ENCODE data around the gene LAMA5.

LAMA5 gene

DNA sequence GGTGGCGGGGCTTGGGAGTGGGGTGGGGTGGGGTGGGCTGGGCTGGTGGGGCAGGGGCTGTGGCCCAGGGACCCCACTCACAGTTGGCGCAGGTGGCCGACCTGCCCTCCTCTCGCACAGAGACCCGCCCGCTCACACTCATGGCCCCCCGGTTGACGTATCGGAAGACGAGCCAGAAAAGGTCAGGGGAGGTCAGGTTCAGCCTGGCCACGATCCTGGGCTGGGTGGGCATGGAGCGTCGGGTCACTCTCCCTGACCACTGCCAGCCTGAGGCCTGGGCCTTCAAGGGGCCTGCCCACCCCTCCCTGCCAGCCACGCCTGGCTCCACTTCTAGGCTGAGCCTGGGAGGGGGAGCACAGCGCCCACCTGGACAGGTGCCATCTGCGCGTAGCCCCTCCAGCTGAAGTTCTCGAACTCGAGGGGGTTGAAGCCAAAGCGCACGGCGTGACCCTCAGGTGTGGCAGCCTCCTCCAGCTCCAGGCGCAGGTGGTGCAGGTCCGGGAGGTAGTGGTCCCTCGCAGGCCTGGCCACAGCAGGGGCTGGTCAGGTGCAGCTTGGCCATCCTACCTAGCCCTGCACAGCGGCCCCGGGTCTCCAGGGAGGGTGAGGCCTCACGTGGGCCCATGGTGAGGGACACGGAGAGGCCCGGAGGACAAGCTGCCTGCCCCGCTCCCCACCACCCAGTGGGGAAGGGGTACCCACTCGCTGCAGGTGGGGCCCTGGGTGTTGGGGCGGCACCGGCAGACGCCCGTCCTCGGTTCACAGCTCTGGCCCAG lies 33.1 kb downstream of the LAMA5 start:
- no peak for TF ChIP-seq CTCF (IDR thresholded peaks at IDR 0.05; ENCODE audit: control insufficient read depth, extremely low read depth, insufficient read depth)
- no peak for DNase-seq (ENCODE audit: low read depth)
- no peak overlapping the region for H3K4me3 ChIP-seq (ENCODE audit: low read depth, low read length)

DNA sequence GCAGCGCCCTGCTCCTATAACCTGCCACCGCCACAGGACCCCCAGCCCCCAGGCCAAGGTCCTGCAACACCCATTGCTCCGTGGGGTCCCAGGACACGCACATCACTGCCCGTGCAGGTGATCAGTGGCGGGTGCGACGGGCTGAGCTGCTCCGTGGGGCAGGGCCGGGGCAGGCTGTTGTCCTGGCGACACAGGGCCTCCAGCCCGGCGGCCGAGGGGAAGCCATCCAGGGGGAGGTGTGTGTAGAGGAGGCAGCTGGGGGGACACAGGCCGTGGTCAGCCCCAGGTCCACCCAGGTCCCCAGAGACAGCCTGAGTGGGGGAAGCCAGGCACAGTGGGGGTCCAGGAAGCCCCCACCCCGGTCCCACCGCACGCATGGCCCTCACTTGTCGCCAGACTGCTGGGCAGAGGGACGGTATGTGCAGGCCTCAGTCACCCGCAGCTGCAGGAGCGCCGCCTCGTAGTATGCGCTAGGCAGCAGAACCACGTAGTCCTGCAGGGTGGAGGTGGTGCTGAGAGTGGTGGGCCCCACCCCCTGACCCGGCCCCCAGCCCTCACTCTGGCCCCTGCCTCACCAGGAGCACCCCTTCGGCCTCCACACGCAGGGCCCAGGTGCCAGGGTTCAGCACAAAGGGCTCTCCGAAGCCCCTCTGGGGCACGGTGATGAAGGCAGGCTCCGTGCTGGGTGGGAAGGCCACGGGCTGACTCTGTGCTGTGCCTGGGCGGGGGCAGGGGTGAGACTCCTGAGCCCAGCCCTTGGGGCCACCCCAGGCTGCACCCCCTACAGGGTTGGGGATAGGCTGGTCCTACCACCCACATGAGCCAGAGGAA lies 33.9 kb downstream of the LAMA5 start:
- no peak for DNase-seq (ENCODE audit: low read depth)
- TF ChIP-seq CTCF (IDR thresholded peaks at IDR 0.05; ENCODE audit: control insufficient read depth, extremely low read depth, insufficient read depth): no peak
- H3K4me3 ChIP-seq (ENCODE audit: low read depth, low read length): no peak overlapping the region

DNA sequence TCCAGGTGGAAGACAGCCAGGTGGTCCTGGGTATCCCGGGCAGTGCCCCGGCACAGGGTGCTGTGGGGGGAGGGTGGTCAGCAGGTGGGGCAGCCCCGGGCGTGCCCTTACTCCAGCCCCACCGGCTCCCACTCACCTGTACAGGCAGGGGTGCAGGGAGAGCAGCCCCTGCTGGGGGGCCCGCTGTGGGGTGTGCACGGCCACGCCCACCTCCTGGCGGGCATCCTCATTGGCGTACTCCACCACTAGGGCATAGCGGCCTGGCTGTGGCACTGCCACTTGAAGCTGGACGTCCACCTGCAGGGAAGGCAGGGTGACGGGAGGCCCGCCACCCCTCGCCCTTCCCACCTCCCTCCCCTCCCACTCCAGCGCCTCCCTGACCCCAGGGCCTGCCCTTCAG lies 34.7 kb downstream of the LAMA5 start:
- no peak for DNase-seq (ENCODE audit: low read depth)
- no peak overlapping the region for H3K4me3 ChIP-seq (ENCODE audit: low read depth, low read length)
- TF ChIP-seq CTCF (IDR thresholded peaks at IDR 0.05; ENCODE audit: control insufficient read depth, extremely low read depth, insufficient read depth): no peak

DNA sequence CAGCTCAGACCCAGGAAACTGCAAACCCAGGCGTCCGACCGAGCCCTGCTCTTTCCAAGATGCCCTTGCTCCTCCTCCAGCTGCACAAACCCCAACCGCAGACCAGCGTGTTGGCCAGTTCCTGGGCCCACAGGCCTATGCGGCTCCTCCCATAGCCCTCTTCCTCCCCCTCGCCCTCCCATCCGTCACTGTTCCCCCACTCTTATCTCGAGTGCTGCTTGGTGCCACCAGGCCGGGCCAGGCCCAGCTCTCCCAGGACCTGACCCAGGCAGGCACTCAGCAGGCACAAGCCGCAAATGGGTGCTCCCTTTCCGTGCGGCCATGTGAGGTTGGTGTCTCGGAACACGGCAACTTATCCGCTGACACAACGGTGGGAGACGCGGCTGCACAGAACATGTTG lies 35.8 kb downstream of the LAMA5 start:
- no peak for TF ChIP-seq CTCF (IDR thresholded peaks at IDR 0.05; ENCODE audit: control insufficient read depth, extremely low read depth, insufficient read depth)
- DNase-seq (ENCODE audit: low read depth): no peak
- no peak overlapping the region for H3K4me3 ChIP-seq (ENCODE audit: low read depth, low read length)

- no peak for DNase-seq (ENCODE audit: low read depth)
- no peak overlapping the region for H3K4me3 ChIP-seq (ENCODE audit: low read depth, low read length)
- TF ChIP-seq CTCF (IDR thresholded peaks at IDR 0.05; ENCODE audit: control insufficient read depth, extremely low read depth, insufficient read depth): no peak
Observed at GRCh38 chr20:62330576-62331317, 36.4 kb downstream of the LAMA5 start.

DNA sequence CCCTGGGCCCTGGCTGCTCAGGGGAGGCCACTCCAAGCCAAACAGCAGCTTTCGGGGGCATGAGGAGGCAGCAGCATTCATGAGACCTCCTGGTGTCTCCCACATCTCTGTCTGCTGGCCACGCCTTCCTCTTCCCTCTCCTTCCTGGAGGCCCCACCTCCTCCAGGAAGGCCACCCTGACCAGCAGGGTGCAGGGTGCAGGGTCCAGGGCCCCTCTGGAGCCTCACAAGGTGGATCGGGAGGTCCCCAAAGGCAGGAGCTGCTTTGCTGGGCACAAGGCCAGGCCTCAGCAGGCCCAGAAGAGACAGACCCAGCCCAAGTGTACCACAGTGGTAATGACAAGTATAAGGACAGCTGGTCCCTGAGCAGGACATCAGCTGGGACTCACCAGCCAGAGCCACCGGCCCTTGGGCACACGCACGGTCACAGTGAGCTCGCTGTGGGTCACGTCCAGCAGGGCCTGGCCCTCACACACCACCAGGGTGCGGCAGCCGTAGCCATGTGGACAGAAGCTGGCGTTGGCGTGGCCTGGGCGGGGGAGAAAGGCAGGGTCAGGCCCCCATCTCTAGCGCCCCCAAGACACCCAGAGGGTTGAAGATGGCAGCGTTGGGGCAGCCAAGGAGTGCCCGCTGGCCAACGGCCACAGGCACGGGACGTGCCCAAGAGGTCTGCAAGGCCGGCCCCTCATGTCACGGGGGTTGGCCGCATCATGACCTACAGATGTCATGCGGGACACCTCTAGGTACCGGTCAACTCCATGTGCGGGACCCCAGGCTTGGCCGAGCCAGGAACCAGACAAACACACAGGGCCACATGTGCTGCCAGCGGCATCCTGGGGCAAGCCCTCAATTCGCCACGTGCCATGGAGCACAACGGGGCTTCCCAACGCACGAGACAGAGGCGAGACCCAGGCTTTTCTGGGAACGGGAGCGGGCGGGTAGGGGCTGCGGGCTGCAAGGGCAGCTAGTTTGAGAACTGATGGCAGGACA lies 37.4 kb downstream of the LAMA5 start:
- no peak overlapping the region for H3K4me3 ChIP-seq (ENCODE audit: low read depth, low read length)
- DNase-seq (ENCODE audit: low read depth): no peak
- TF ChIP-seq CTCF (IDR thresholded peaks at IDR 0.05; ENCODE audit: control insufficient read depth, extremely low read depth, insufficient read depth): no peak

Measured in LNCaP clone FGC (cell line).